K562 (cell line): ENCODE data around the gene EIF4G2. TPM values are rescaled to one million over a fixed set of nuclear protein-coding genes. Genes with fewer than 3 reads are reported as not detected.

Experiments used
- ATAC-seq: fragments of 200-7000 bp; cut with Tn5 transposase; 3 replicates; pipeline ENCODE4 v1.9.1; 2020; ENCODE audit warnings: moderate library complexity
- BruUV-seq: library from RNA; stranded (reverse); fragments of 400-500 nt; replicated peaks from 2 replicates; lab custom pipeline; 2021; lab: Mats Ljungman, UMichigan
- CTCF ChIA-PET: fragments of 300-600 bp; formaldehyde crosslinking; extraction: SDS; loops from one replicate; lab custom pipeline; 2021; ENCODE audit warnings: low intra/inter-chr PET ratio; lab: Yijun Ruan, JAX
- POLR2A ChIA-PET: fragments of 300-600, 350-650 bp; sonication (Branson Sonifier 250); formaldehyde crosslinking; extraction: SDS; loops from one replicate; lab custom pipeline; 2021; ENCODE audit warnings: antibody characterized with exemption, inconsistent platforms; lab: Yijun Ruan, JAX
- DNase-seq, 4 experiments: peaks; one replicate each; pipeline versions ENCODE4 v3.0.0 to v3.0.0-alpha.2; 2011 to 2018; ENCODE audit warnings: low spot score in 3 of 4, mixed read lengths in 3 of 4; ENCODE audit errors: extremely low read depth in 1 of 4
- FAIRE-seq: peaks from 2 replicates; lab custom pipeline; 2011; peaks lifted over from hg19 to GRCh38; lab: Jason Lieb, UNC
- H2AFZ ChIP-seq: 2 replicates; pipeline ENCODE4 v1.6.0; 2011; ENCODE audit warnings: low read depth, low read length, control low read depth, inconsistent platforms
- H3K27ac ChIP-seq: fragments of 200-600 bp; 3 replicates; pipeline ENCODE4 v1.8.0; 2011; ENCODE audit warnings: low read depth, mild to moderate bottlenecking, control low read depth, inconsistent platforms, low read length, moderate library complexity, mixed read lengths; ENCODE audit errors: extremely low read depth
- H3K27me3 ChIP-seq, 2 experiments: fragments of 300-600 bp in 1 of 2; 2 replicates in 1 of 2; 3 replicates in 1 of 2; pipeline versions ENCODE4 v1.6.0 to v1.8.0; 2011; ENCODE audit warnings: inconsistent platforms in 2 of 2, low read length in 2 of 2, mild to moderate bottlenecking in 1 of 2, mixed read lengths in 1 of 2, moderate library complexity in 1 of 2; ENCODE audit not compliant: control insufficient read depth in 2 of 2, insufficient read depth in 2 of 2
- H3K36me3 ChIP-seq: fragments of 300-600 bp; 3 replicates; pipeline ENCODE4 v1.8.0; 2011; ENCODE audit warnings: mild to moderate bottlenecking, low read length, inconsistent platforms; ENCODE audit not compliant: control insufficient read depth, insufficient read depth
- H3K4me1 ChIP-seq, 2 experiments: fragments of 200-600 bp in 1 of 2; replicated peaks in 1 of 2; 2 replicates in 1 of 2; 3 replicates in 1 of 2; pipeline versions ENCODE4 v1.5.1 to v1.8.0; 2011; ENCODE audit warnings: inconsistent platforms in 2 of 2, low read length in 2 of 2, mild to moderate bottlenecking in 1 of 2, mixed read lengths in 1 of 2, moderate library complexity in 1 of 2; ENCODE audit not compliant: control insufficient read depth in 2 of 2, insufficient read depth in 2 of 2
- H3K4me2 ChIP-seq: 2 replicates; pipeline ENCODE4 v1.6.1; 2011; ENCODE audit warnings: low read length, control low read depth, inconsistent platforms, mixed read lengths; ENCODE audit not compliant: insufficient read depth
- H3K4me3 ChIP-seq: fragments of 200-600 bp; sonication (generic), shearing (Covaris generic); 2 replicates; pipeline ENCODE4 v1.5.1; 2016; ENCODE audit warnings: control low read depth, inconsistent platforms
- H3K79me2 ChIP-seq: fragments of 200-600 bp; 3 replicates; pipeline ENCODE4 v1.8.0; 2011; ENCODE audit warnings: low read length, inconsistent platforms; ENCODE audit not compliant: control insufficient read depth, insufficient read depth
- H3K9ac ChIP-seq, 2 experiments: 2 replicates each; pipeline versions ENCODE4 v1.6.0 to v1.6.1; 2011; ENCODE audit warnings: low read depth in 2 of 2, low read length in 2 of 2, control low read depth in 1 of 2, inconsistent platforms in 1 of 2, mild to moderate bottlenecking in 1 of 2, mixed read lengths in 1 of 2; ENCODE audit not compliant: insufficient read depth in 1 of 2
- H3K9me1 ChIP-seq: one replicate; pipeline ENCODE4 v1.6.0; 2011; ENCODE audit warnings: inconsistent platforms, mild to moderate bottlenecking, low read length, moderate library complexity; ENCODE audit not compliant: control insufficient read depth, insufficient read depth
- H3K9me3 ChIP-seq: replicated peaks from 2 replicates; pipeline ENCODE4 v1.5.1; 2011; ENCODE audit warnings: low read depth, low read length, inconsistent platforms; ENCODE audit not compliant: control insufficient read depth, insufficient read depth
- H4K20me1 ChIP-seq: replicated peaks from 2 replicates; pipeline ENCODE4 v1.6.1; 2011; ENCODE audit warnings: low read length, inconsistent platforms, mixed read lengths; ENCODE audit not compliant: control insufficient read depth, insufficient read depth
- BDP1 ChIP-seq: IDR thresholded peaks from 3 replicates; pipeline ENCODE4 v1.6.1; 2011; ENCODE audit not compliant: insufficient read length, insufficient read depth
- BRCA1 ChIP-seq, 2 experiments: fragments of 450-650 bp in 1 of 2; sonication (generic) in 1 of 2; formaldehyde crosslinking in 1 of 2; IDR thresholded peaks; 2 replicates each; pipeline versions ENCODE4 v1.5.0 to v1.6.1; 2017 to 2020; ENCODE audit warnings: mild to moderate bottlenecking in 1 of 2, missing genetic modification reagents in 1 of 2
- HIVEP1 ChIP-seq: fragments of 250-450 bp; sonication (Bioruptor Pico); IDR thresholded peaks from 2 replicates; pipeline ENCODE4 v1.4.0; 2020; ENCODE audit warnings: mild to moderate bottlenecking
- KLF1 ChIP-seq: fragments of 450-650 bp; IDR thresholded peaks from 2 replicates; pipeline ENCODE4 v1.6.1; 2016; ENCODE audit warnings: missing genetic modification characterization, missing compliant biosample characterization
- MEIS2 ChIP-seq: fragments of 450-650 bp; IDR thresholded peaks from 2 replicates; pipeline ENCODE4 v1.6.1; 2014; ENCODE audit warnings: mild to moderate bottlenecking; ENCODE audit not compliant: partially characterized antibody
- PHB ChIP-seq: fragments of 250-450 bp; sonication (Bioruptor Pico); IDR thresholded peaks from 2 replicates; pipeline ENCODE4 v1.5.0; 2021
- RBM15 ChIP-seq: fragments of 200-400 bp; formaldehyde crosslinking; IDR thresholded peaks from 2 replicates; pipeline ENCODE4 v1.6.1; 2018; ENCODE audit warnings: mild to moderate bottlenecking, low read length, moderate library complexity; ENCODE audit not compliant: insufficient read depth
- RBM22 ChIP-seq: fragments of 200-400 bp; formaldehyde crosslinking; IDR thresholded peaks from 2 replicates; pipeline ENCODE4 v1.6.1; 2018; ENCODE audit warnings: low read length, low read depth; ENCODE audit not compliant: poor library complexity, severe bottlenecking
- RUNX1 ChIP-seq: sonication (generic); IDR thresholded peaks from 2 replicates; pipeline ENCODE4 v1.6.1; 2016; ENCODE audit warnings: antibody characterized with exemption, low read depth
- TEAD2 ChIP-seq: fragments of 450-650 bp; IDR thresholded peaks from 2 replicates; pipeline ENCODE4 v1.6.1; 2016; ENCODE audit warnings: missing genetic modification characterization, control low read depth, missing compliant biosample characterization
- ZBTB17 ChIP-seq: fragments of 450-650 bp; formaldehyde crosslinking; IDR thresholded peaks from 2 replicates; pipeline ENCODE4 v1.4.0; 2020; ENCODE audit warnings: mild to moderate bottlenecking
- ZNF551 ChIP-seq: fragments of 250-450 bp; sonication (Bioruptor Pico); IDR thresholded peaks from 2 replicates; pipeline ENCODE4 v1.5.0; 2021; ENCODE audit warnings: mild to moderate bottlenecking, moderate library complexity
- WGBS: fragments of 100-300 bp; shearing (Covaris generic); methylation state at CpG from one replicate; pipeline ENCODE4 v1.1.6; 2016; ENCODE audit warnings: low coverage, mixed read lengths; ENCODE audit not compliant: insufficient coverage; ENCODE audit errors: missing lambda C conversion rate; 5-methylcytosine and 5-hydroxymethylcytosine counted together
- in situ Hi-C: fragments of 300-500 bp; cut with MboI; formaldehyde crosslinking; loops from 4 replicates; pipeline ENCODE4 v1.15.0; 2018; ENCODE audit warnings: inconsistent platforms, mixed read lengths
- intact Hi-C: fragments of 100-400 bp; cut with micrococcal nuclease; formaldehyde crosslinking; loops from 2 replicates; pipeline ENCODE4 v1.14.2; 2022
- polyA plus RNA-seq, 8 experiments: library from polyadenylated mRNA; depleted of rRNA in 4 of 8; stranded (reverse) in 5 of 8; unstranded in 3 of 8; fragments of >200 nt; fragmentation: Nextera tagmentation in 2 of 8; fragmentation: Illumina TruSeq in 1 of 8; extraction: Ambion mirVana in 2 of 8; extraction: Trizol in 1 of 8; gene quantifications; 2 replicates each; pipeline versions ENCODE4 v1.2.1 to v1.2.3, GENCODE V29; 2011 to 2014; ENCODE audit warnings: inconsistent platforms in 1 of 8, missing spikeins in 1 of 8
- total RNA-seq, 7 experiments: library from RNA; depleted of rRNA in 6 of 7; stranded (reverse); fragments of >200 nt in 6 of 7; fragmentation: Illumina TruSeq in 2 of 7; extraction: Trizol in 2 of 7; gene quantifications; 2 replicates each; pipeline versions ENCODE4 v1.2.1 to v1.2.3, GENCODE V29; 2011 to 2021; ENCODE audit warnings: low replicate concordance in 1 of 7
- TF ChIP-seq, protein P1 (sequence below): fragments of 150-350 bp; conservative IDR thresholded peaks from 2 replicates; pipeline ENCODE4 v1.6.1; 2014; ENCODE audit warnings: low read length
- TF ChIP-seq, protein P2 (sequence below), 2 experiments: IDR thresholded peaks; 2 replicates each; pipeline ENCODE4 v1.6.1; 2011; ENCODE audit warnings: borderline replicate concordance in 1 of 2, control low read depth in 1 of 2, low read depth in 1 of 2, low read length in 1 of 2, mild to moderate bottlenecking in 1 of 2, mixed read lengths in 1 of 2, moderate library complexity in 1 of 2; ENCODE audit not compliant: insufficient read depth in 1 of 2, insufficient read length in 1 of 2, poor library complexity in 1 of 2, severe bottlenecking in 1 of 2; ENCODE audit errors: extremely low read depth in 1 of 2
- TF ChIP-seq, protein P3 (sequence below): fragments of 450-650 bp; formaldehyde crosslinking; IDR thresholded peaks from 2 replicates; pipeline ENCODE4 v1.4.0; 2020; ENCODE audit warnings: mild to moderate bottlenecking, moderate library complexity

The EIF4G2 gene
- total and polyA plus RNA-seq, 9 of the 15 experiments (the other 6 are each of a cell fraction or from before 2014, with no cell fraction given): 206 to 790 (median 646) TPM

DNA sequence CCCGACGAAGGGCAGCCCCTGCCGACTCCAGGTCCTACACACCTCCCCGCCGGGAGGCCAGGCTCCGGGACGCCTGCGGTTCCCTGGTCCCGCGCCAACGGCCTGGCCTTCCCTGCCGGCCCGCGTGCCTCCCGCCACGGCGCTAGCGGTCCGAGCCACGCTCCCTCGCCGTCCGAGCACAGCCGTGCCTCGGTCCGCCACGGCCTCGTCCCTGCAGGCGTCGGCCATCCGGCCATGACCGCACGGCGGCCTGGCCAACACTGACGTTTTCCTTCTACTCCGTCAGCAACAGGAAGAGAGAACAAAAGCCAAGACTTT lies 532 bp downstream of the EIF4G2 start (continued):
- TF ChIP-seq KLF1 (tag) (no peak), RBM15 (no peak), MEIS2 (no peak), ZNF551 (CRISPR knock-in tag) (no peak), RUNX1 (0 out of 2 replicates have a peak, but pooled peaks have one; percentile 24), ZBTB17 (CRISPR knock-in tag) (peak; percentile 56), TEAD2 (tag) (no peak), RBM22 (peak; percentile 92), PHB (CRISPR knock-in tag) (no peak), BDP1 (no peak)

DNA sequence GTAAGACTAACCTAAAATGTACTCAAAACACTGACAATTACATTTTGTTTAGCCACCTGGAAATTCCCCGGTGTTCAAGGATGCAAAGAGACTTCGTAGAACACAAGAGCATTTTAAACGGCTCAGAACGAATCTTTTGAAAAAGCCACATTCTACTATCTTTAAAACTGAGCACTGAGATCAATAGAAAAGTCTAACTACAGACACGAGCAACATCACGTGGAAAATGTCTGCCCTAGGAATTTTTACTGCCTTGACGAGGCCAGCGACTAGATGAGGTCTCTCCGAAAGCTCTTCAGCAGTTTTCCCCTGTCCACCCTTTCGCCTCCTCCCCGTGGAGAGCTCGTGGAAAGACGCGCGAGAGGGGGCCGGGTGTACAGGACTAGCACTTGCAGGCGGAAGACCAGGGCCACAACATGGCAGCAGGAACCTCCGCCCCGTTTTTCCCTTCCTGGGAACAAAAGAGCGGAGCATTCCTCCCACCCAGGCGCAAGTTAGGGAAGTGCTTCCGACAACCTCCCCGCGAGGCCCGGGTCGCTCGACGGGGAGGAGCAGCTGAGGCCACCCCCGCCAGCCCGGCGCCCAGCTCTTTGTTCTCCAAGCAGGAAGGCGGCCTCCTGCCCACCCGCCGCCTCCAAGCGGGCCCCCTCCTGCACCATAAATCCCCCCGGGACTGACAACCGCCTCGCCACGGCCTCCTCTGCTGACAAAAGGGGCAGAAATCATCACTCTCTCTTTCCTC lies 1.1 kb downstream of the EIF4G2 start:
- Histone ChIP-seq H3K4me3 (peak overlapping the region; percentile 94), H3K27ac (peak overlapping the region; percentile 98), H3K36me3 (peaks cover 51% of the 10 kb centered on the region), H2AFZ (no peak overlapping the region), H3K4me2 (peak overlapping the region; percentile 96), H3K4me1 (peaks cover 11 to 13% of the 10 kb centered on the region in 2 experiments; a peak in 4 of 5 replicates), H3K9ac (peak overlapping the region; percentile 99 to 100), H3K9me1 (no peaks in the 10 kb centered on the region), H3K9me3 (no peaks in the 10 kb centered on the region), H4K20me1 (peaks cover 3% of the 10 kb centered on the region; the same call in 1 of the 2 replicates), H3K27me3 (no peaks in the 10 kb centered on the region), H3K79me2 (peaks cover 62% of the 10 kb centered on the region)
- intact Hi-C loops (loop anchor here (1.0 to 2.0 kb wide), 3 partner anchors 51 to 125 kb away; partner anchors contain the start of gene ZBED5), in situ Hi-C loops (no loop called here)
- CTCF ChIA-PET: interaction anchor here (0.5 kb wide), 1 partner anchor 8 kb away, joined by 3 read pairs; no protein-coding TSS in a partner anchor
- ATAC-seq: peak; percentile 15
- under 1% methylated on average over 34 of the region's 39 CpGs for WGBS
- BruUV-seq: no TSS peak
- peak; percentile 23 for FAIRE-seq
- peak; percentile 49 to 53 (median 50) for DNase-seq
- POLR2A ChIA-PET: interaction anchor here (0.5 to 7.7 kb wide), 28 partner anchors 9 to 1007 kb away, joined by 3 to 105 read pairs (median 6); partner anchors contain the start of gene ZBED5
- TF ChIP-seq, protein P1, sequence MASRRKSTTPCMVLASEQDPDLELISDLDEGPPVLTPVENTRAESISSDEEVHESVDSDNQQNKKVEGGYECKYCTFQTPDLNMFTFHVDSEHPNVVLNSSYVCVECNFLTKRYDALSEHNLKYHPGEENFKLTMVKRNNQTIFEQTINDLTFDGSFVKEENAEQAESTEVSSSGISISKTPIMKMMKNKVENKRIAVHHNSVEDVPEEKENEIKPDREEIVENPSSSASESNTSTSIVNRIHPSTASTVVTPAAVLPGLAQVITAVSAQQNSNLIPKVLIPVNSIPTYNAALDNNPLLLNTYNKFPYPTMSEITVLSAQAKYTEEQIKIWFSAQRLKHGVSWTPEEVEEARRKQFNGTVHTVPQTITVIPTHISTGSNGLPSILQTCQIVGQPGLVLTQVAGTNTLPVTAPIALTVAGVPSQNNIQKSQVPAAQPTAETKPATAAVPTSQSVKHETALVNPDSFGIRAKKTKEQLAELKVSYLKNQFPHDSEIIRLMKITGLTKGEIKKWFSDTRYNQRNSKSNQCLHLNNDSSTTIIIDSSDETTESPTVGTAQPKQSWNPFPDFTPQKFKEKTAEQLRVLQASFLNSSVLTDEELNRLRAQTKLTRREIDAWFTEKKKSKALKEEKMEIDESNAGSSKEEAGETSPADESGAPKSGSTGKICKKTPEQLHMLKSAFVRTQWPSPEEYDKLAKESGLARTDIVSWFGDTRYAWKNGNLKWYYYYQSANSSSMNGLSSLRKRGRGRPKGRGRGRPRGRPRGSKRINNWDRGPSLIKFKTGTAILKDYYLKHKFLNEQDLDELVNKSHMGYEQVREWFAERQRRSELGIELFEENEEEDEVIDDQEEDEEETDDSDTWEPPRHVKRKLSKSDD: no peak
- TF ChIP-seq HIVEP1 (CRISPR knock-in tag): 0 out of 2 replicates have a peak, but pooled peaks have one; percentile 64
- TF ChIP-seq, protein P2, sequence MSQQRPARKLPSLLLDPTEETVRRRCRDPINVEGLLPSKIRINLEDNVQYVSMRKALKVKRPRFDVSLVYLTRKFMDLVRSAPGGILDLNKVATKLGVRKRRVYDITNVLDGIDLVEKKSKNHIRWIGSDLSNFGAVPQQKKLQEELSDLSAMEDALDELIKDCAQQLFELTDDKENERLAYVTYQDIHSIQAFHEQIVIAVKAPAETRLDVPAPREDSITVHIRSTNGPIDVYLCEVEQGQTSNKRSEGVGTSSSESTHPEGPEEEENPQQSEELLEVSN (IDR thresholded peaks at IDR 0.05; ENCODE audit: borderline replicate concordance in 1 of 2, extremely low read depth in 1 of 2, insufficient read depth in 1 of 2, insufficient read length in 1 of 2, low read depth in 1 of 2, low read length in 1 of 2, poor library complexity in 1 of 2, severe bottlenecking in 1 of 2): no peak
- no peak for TF ChIP-seq BRCA1 (IDR thresholded peaks at IDR 0.05)
- TF ChIP-seq BRCA1 (CRISPR knock-in tag; IDR thresholded peaks at IDR 0.05): no peak
- TF ChIP-seq, protein P3, sequence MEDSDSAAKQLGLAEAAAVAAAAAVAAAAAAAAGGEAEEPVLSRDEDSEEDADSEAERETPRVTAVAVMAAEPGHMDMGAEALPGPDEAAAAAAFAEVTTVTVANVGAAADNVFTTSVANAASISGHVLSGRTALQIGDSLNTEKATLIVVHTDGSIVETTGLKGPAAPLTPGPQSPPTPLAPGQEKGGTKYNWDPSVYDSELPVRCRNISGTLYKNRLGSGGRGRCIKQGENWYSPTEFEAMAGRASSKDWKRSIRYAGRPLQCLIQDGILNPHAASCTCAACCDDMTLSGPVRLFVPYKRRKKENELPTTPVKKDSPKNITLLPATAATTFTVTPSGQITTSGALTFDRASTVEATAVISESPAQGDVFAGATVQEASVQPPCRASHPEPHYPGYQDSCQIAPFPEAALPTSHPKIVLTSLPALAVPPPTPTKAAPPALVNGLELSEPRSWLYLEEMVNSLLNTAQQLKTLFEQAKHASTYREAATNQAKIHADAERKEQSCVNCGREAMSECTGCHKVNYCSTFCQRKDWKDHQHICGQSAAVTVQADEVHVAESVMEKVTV (CRISPR knock-in tag): no peak
